Endothelial cell of umbilical vein (primary cell): ENCODE measurements around the gene SULT2B1. TPM values are rescaled to one million over a fixed set of nuclear protein-coding genes. Genes with fewer than 3 reads are reported as not detected.

Source experiments
- BruUV-seq: library from RNA; stranded (reverse); fragments of 400-500 nt; replicated peaks from 2 replicates; lab custom pipeline; 2021; lab: Mats Ljungman, UMichigan
- CTCF ChIA-PET: fragments of 300-600, 350-600 bp; sonication (Branson Sonifier 250); formaldehyde crosslinking; loops from one replicate; lab custom pipeline; 2021; ENCODE audit warnings: antibody characterized with exemption, inconsistent platforms; lab: Charles Lee
- POLR2A ChIA-PET: fragments of 300-600, 350-600 bp; sonication (Branson Sonifier 250); formaldehyde crosslinking; loops from one replicate; lab custom pipeline; 2021; ENCODE audit warnings: antibody characterized with exemption, inconsistent platforms; lab: Charles Lee
- DNase-seq: peaks from one replicate; pipeline ENCODE4 v3.0.0-alpha.2; 2011; ENCODE audit warnings: low read depth, low spot score
- FAIRE-seq: peaks from 2 replicates; lab custom pipeline; 2011; peaks lifted over from hg19 to GRCh38; lab: Jason Lieb, UNC
- H2AFZ ChIP-seq: 2 replicates; pipeline ENCODE4 v1.6.0; 2012; ENCODE audit warnings: low read depth, low read length, control low read depth, inconsistent platforms
- H3K27ac ChIP-seq: 2 replicates; pipeline ENCODE4 v1.5.1; 2011; ENCODE audit warnings: low read depth, mild to moderate bottlenecking, control low read depth, low read length, moderate library complexity; ENCODE audit not compliant: insufficient read depth
- H3K27me3 ChIP-seq, 2 experiments: 2 replicates each; pipeline versions ENCODE4 v1.6.0 to v1.6.1; 2011; ENCODE audit warnings: low read length in 2 of 2, mixed read lengths in 1 of 2; ENCODE audit not compliant: control insufficient read depth in 2 of 2, insufficient read depth in 2 of 2
- H3K36me3 ChIP-seq, 2 experiments: 2 replicates in 1 of 2; 3 replicates in 1 of 2; pipeline ENCODE4 v1.5.1; 2011; ENCODE audit warnings: low read length in 2 of 2, mild to moderate bottlenecking in 1 of 2, moderate library complexity in 1 of 2; ENCODE audit not compliant: control insufficient read depth in 2 of 2, insufficient read depth in 2 of 2; ENCODE audit errors: extremely low read depth in 1 of 2
- H3K4me1 ChIP-seq: 3 replicates; pipeline ENCODE4 v1.5.1; 2011; ENCODE audit warnings: mild to moderate bottlenecking, low read length; ENCODE audit not compliant: control insufficient read depth, insufficient read depth; ENCODE audit errors: extremely low read depth
- H3K4me2 ChIP-seq: 2 replicates; pipeline ENCODE4 v1.6.1; 2011; ENCODE audit warnings: low read length, control low read depth, mixed read lengths; ENCODE audit not compliant: insufficient read depth
- H3K4me3 ChIP-seq, 3 experiments: fragments of 200-600 bp in 1 of 3; sonication (generic), shearing (Covaris generic) in 1 of 3; replicated peaks in 1 of 3; 2 replicates each; pipeline ENCODE4 v1.5.1; 2011 to 2016; ENCODE audit warnings: control low read depth in 3 of 3, low read length in 3 of 3, mild to moderate bottlenecking in 2 of 3, inconsistent platforms in 1 of 3, low read depth in 1 of 3, moderate library complexity in 1 of 3; ENCODE audit not compliant: insufficient read depth in 1 of 3
- H3K79me2 ChIP-seq: 2 replicates; pipeline ENCODE4 v1.6.0; 2012; ENCODE audit warnings: low read length, inconsistent platforms; ENCODE audit not compliant: control insufficient read depth, insufficient read depth
- H3K9ac ChIP-seq: replicated peaks from 2 replicates; pipeline ENCODE3; 2011; ENCODE audit warnings: low read length, control low read depth; ENCODE audit not compliant: insufficient read depth; ENCODE audit errors: extremely low read depth
- H3K9me1 ChIP-seq: replicated peaks from 3 replicates; pipeline ENCODE4 v1.6.0; 2011; ENCODE audit warnings: mild to moderate bottlenecking, low read length; ENCODE audit not compliant: control insufficient read depth, insufficient read depth; ENCODE audit errors: extremely low read depth
- H3K9me3 ChIP-seq: replicated peaks from 2 replicates; pipeline ENCODE4 v1.5.1; 2012; ENCODE audit warnings: low read length, inconsistent platforms; ENCODE audit not compliant: control insufficient read depth, insufficient read depth
- H4K20me1 ChIP-seq: replicated peaks from 2 replicates; pipeline ENCODE3; 2011; ENCODE audit warnings: mild to moderate bottlenecking, low read length; ENCODE audit not compliant: control insufficient read depth, insufficient read depth; ENCODE audit errors: extremely low read depth
- EZH2 ChIP-seq: IDR thresholded peaks from 2 replicates; pipeline ENCODE4 v1.6.1; 2012; ENCODE audit warnings: borderline replicate concordance, low read depth, mild to moderate bottlenecking, moderate library complexity, low read length, inconsistent platforms; ENCODE audit not compliant: severe bottlenecking
- FOS ChIP-seq: IDR thresholded peaks from 2 replicates; pipeline ENCODE4 v1.6.1; 2011; ENCODE audit warnings: mild to moderate bottlenecking, low read length, moderate library complexity, borderline replicate concordance; ENCODE audit not compliant: insufficient read depth
- GATA2 ChIP-seq: IDR thresholded peaks from 2 replicates; pipeline ENCODE4 v1.7.0; 2011; ENCODE audit warnings: low read depth, mild to moderate bottlenecking, moderate library complexity, mixed read lengths, low read length; ENCODE audit not compliant: insufficient read length, insufficient read depth
- JUN ChIP-seq: IDR thresholded peaks from 2 replicates; pipeline ENCODE4 v1.6.1; 2011; ENCODE audit warnings: borderline replicate concordance, low read depth; ENCODE audit not compliant: insufficient read length, insufficient read depth
- MYC ChIP-seq: IDR thresholded peaks from one replicate; pipeline ENCODE4 v1.6.1; 2011; ENCODE audit warnings: mild to moderate bottlenecking, low read depth, low read length
- POLR2A ChIP-seq: IDR thresholded peaks from 2 replicates; pipeline ENCODE4 v1.6.1; 2012; ENCODE audit warnings: low read depth, mild to moderate bottlenecking, control low read depth, low read length
- POLR2AphosphoS5 ChIP-seq: IDR thresholded peaks from 2 replicates; pipeline ENCODE4 v1.6.1; 2012; ENCODE audit warnings: low read depth, mild to moderate bottlenecking, control low read depth, low read length, moderate library complexity; ENCODE audit not compliant: insufficient read depth
- dilution Hi-C: fragments of 300-500 bp; cut with MboI; formaldehyde crosslinking; loops from one replicate; pipeline ENCODE4 v1.15.0; 2019; ENCODE audit warnings: low sequenced_read_pairs; ENCODE audit not compliant: extremely low pct_ligation_motif_present
- intact Hi-C: fragments of 100-400 bp; cut with micrococcal nuclease; formaldehyde crosslinking; loops from one replicate; pipeline ENCODE4 v1.10.0; 2022
- polyA plus RNA-seq, 4 experiments: library from polyadenylated mRNA; depleted of rRNA in 3 of 4; stranded (reverse) in 3 of 4; unstranded in 1 of 4; fragments of >200 nt; gene quantifications; 2 replicates each; pipeline versions ENCODE4 v1.2.1 to v1.2.3, GENCODE V29; 2011 to 2012; ENCODE audit warnings: missing spikeins in 1 of 4
- total RNA-seq: library from RNA; stranded (reverse); gene quantifications from 2 replicates; pipeline ENCODE4 v1.2.3, GENCODE V29; 2021
- TF ChIP-seq, protein P1 (sequence below): IDR thresholded peaks from 2 replicates; pipeline ENCODE4 v1.6.1; 2011; ENCODE audit not compliant: insufficient read depth, insufficient read length
- TF ChIP-seq, protein P2 (sequence below), 2 donors: IDR thresholded peaks; 1 replicate in 1 of 2; 2 replicates in 1 of 2; pipeline ENCODE4 v1.5.1; 2011; ENCODE audit warnings: low read length in 2 of 2, mild to moderate bottlenecking in 2 of 2, moderate library complexity in 2 of 2, control low read depth in 1 of 2, inconsistent platforms in 1 of 2, low read depth in 1 of 2; ENCODE audit not compliant: insufficient read depth in 1 of 2; ENCODE audit errors: extremely low read depth in 1 of 2

Gene SULT2B1
- total and polyA plus RNA-seq, 2 donors (not counting 3 experiments of a cell fraction or from before 2014, with no cell fraction given): not detected

DNA sequence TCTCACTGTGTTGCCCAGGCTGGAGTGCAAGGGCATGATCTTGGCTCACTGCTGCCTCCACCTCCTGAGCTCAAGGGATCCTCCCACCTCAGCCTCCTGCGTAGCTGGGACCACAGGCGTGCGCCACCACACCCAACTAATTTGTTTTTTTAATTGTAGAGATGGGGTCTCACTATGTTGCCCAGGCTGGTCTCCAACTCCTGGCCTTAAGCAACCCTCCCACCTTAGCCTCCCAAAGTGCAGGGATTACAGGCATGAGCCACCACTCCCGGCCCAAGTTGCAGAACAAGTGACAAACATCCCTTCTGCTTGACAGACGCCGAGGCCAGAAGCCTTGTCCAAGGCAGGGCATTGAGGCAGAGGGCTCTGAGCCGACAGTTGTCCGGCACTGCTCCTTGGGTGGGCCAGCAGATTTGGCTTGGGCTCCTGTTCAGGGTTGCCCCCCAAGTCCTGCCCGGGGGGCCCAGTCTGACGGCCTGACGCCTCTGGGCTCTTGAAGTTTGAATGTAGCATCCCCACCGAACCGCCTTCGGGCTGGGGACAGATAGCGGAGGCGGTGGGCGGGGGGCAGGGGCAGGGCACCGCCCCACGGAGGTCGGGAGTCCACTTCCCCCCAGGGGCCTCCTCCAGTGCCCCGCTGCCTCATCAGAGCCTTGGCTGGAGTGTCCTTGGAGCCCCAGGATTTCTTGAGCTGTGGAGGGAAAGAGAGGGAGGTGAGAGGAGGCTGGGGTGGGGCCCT, 48.9 kb downstream of the SULT2B1 start:
- Histone ChIP-seq H2AFZ (no peak overlapping the region), H4K20me1 (no peaks in the 10 kb centered on the region), H3K4me3 (no peak overlapping the region), H3K27ac (no peak overlapping the region), H3K79me2 (no peaks in the 10 kb centered on the region), H3K4me2 (no peak overlapping the region), H3K4me1 (no peaks in the 10 kb centered on the region), H3K36me3 (no peaks in the 10 kb centered on the region), H3K9me3 (no peaks in the 10 kb centered on the region), H3K9ac (no peak overlapping the region), H3K9me1 (no peaks in the 10 kb centered on the region), H3K27me3 (no peaks in the 10 kb centered on the region)
- dilution Hi-C loops: no loop called here
- intact Hi-C loops: no loop called here
- no peak for DNase-seq
- ChIA-PET CTCF (interaction anchor here (0.7 to 0.8 kb wide), 2 partner anchors 12 to 156 kb away, joined by 3 read pairs; no protein-coding TSS in a partner anchor), POLR2A (no interaction called here)
- BruUV-seq: no TSS peak
- FAIRE-seq: no peak
- no peak for TF ChIP-seq GATA2
- TF ChIP-seq EZH2: no peak
- TF ChIP-seq MYC: no peak
- TF ChIP-seq FOS: no peak
- no peak for TF ChIP-seq JUN
- TF ChIP-seq, protein P1, sequence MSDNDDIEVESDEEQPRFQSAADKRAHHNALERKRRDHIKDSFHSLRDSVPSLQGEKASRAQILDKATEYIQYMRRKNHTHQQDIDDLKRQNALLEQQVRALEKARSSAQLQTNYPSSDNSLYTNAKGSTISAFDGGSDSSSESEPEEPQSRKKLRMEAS: no peak
- TF ChIP-seq POLR2A: no peak
- TF ChIP-seq, protein P2, sequence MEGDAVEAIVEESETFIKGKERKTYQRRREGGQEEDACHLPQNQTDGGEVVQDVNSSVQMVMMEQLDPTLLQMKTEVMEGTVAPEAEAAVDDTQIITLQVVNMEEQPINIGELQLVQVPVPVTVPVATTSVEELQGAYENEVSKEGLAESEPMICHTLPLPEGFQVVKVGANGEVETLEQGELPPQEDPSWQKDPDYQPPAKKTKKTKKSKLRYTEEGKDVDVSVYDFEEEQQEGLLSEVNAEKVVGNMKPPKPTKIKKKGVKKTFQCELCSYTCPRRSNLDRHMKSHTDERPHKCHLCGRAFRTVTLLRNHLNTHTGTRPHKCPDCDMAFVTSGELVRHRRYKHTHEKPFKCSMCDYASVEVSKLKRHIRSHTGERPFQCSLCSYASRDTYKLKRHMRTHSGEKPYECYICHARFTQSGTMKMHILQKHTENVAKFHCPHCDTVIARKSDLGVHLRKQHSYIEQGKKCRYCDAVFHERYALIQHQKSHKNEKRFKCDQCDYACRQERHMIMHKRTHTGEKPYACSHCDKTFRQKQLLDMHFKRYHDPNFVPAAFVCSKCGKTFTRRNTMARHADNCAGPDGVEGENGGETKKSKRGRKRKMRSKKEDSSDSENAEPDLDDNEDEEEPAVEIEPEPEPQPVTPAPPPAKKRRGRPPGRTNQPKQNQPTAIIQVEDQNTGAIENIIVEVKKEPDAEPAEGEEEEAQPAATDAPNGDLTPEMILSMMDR (IDR thresholded peaks at IDR 0.05; ENCODE audit: extremely low read depth in 1 of 2, insufficient read depth in 1 of 2, low read depth in 1 of 2, low read length in 2 of 2): no peak
- TF ChIP-seq POLR2AphosphoS5: no peak
